Ammon's horn (tissue), 1 donor: ENCODE measurements around the gene ITGA3.
"Not testable (repeated sequence)": the region's sequence is repeated elsewhere in the genome, so short reads cannot be mapped to it uniquely, and the experiment has no call there.

Source experiments
- DNase-seq: peaks from one replicate; pipeline ENCODE4 v3.0.0-alpha.2; 2016; ENCODE audit warnings: low spot score

The ITGA3 gene

GRCh38 chr17:50035421-50035879 lies 20.5 kb upstream of the ITGA3 start:
- no peak for DNase-seq

GRCh38 chr17:50035945-50036344 lies 20.0 kb upstream of the ITGA3 start:
- DNase-seq, result no peak

GRCh38 chr17:50036455-50037261 lies 19.3 kb upstream of the ITGA3 start:
- DNase-seq, result no peak

- DNase-seq, result no peak
These were observed 18.4 kb upstream of the ITGA3 start for GRCh38 chr17:50037321-50038107.

- DNase-seq, result no peak
These were observed 16.9 kb upstream of the ITGA3 start for GRCh38 chr17:50039058-50039457.

- DNase-seq, result not testable (repeated sequence)
These were observed 15.4 kb upstream of the ITGA3 start for GRCh38 chr17:50040496-50040895.

- no peak for DNase-seq
These were observed 13.7 kb upstream of the ITGA3 start for GRCh38 chr17:50042211-50042610.

GRCh38 chr17:50043290-50044148 lies 12.4 kb upstream of the ITGA3 start:
- DNase-seq, result no peak

- DNase-seq, result no peak
These were observed 11.4 kb upstream of the ITGA3 start for GRCh38 chr17:50044483-50044882.

GRCh38 chr17:50045154-50045553 lies 10.8 kb upstream of the ITGA3 start:
- no peak for DNase-seq

GRCh38 chr17:50046179-50046578 lies 9.7 kb upstream of the ITGA3 start:
- no peak for DNase-seq

GRCh38 chr17:50046667-50047066 lies 9.2 kb upstream of the ITGA3 start:
- no peak for DNase-seq

GRCh38 chr17:50047083-50047482 lies 8.8 kb upstream of the ITGA3 start:
- no peak for DNase-seq

- no peak for DNase-seq
These were observed 8.3 kb upstream of the ITGA3 start for GRCh38 chr17:50047488-50048126.

- no peak for DNase-seq
These were observed 7.7 kb upstream of the ITGA3 start for GRCh38 chr17:50048146-50048720.

- no peak for DNase-seq
These were observed 6.9 kb upstream of the ITGA3 start for GRCh38 chr17:50048988-50049387.

GRCh38 chr17:50049636-50050035 lies 6.3 kb upstream of the ITGA3 start:
- no peak for DNase-seq

GRCh38 chr17:50050431-50051032 lies 5.4 kb upstream of the ITGA3 start:
- DNase-seq, result no peak

GRCh38 chr17:50051082-50051576 lies 4.8 kb upstream of the ITGA3 start:
- DNase-seq, result no peak

- DNase-seq, result no peak
These were observed 4.3 kb upstream of the ITGA3 start for GRCh38 chr17:50051606-50052005.
